Measurements from ENCODE around the gene DCN.
"Not testable (repeated sequence)": the region's sequence is repeated elsewhere in the genome, so short reads cannot be mapped to it uniquely, and the experiment has no call there.

DCN gene

DNA sequence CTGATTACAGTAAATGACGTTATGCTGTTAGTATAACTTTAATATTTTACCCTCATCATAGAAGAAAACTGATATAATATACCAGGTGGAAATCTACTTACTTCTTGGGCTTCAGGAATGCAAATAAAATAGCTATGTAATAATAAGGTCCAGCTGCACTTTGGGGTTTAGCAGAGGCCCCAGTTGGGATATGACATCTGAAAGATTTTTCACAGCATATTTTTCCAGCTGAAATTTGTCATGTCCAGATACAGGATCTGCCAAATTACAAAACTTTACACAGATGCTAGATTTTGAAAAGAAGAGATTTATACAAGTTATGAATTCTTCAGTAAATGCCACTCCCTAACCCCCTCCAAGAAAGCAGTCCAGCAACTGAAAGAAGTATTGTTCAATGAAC, 29.2 kb upstream of the DCN start:
- Histone ChIP-seq H3K36me3 (ENCODE audit: control insufficient read depth, insufficient read depth, low read length) (no peaks in the 10 kb centered on the region), H3K4me3 (ENCODE audit: insufficient read depth, low read depth, low read length, poor library complexity, severe bottlenecking) (no peak overlapping the region), H3K27ac (ENCODE audit: insufficient read depth, low read length, poor library complexity, severe bottlenecking) (no peak overlapping the region), H3K27me3 (replicated peaks; ENCODE audit: control insufficient read depth, insufficient read depth, low read length, poor library complexity, severe bottlenecking) (no peaks in the 10 kb centered on the region), H3K9me3 (ENCODE audit: control insufficient read depth, low read length) (no peaks in the 10 kb centered on the region), H3K4me1 (ENCODE audit: control insufficient read depth, insufficient read depth, low read length, poor library complexity, severe bottlenecking) (no peaks in the 10 kb centered on the region)
- no peak for DNase-seq

GRCh38 chr12:91210618-91211017, 28.0 kb upstream of the DCN start:
- Histone ChIP-seq H3K27me3 (replicated peaks; ENCODE audit: control insufficient read depth, insufficient read depth, low read length, poor library complexity, severe bottlenecking) (no peaks in the 10 kb centered on the region), H3K4me3 (ENCODE audit: insufficient read depth, low read depth, low read length, poor library complexity, severe bottlenecking) (no peak overlapping the region), H3K9me3 (ENCODE audit: control insufficient read depth, low read length) (no peaks in the 10 kb centered on the region), H3K27ac (ENCODE audit: insufficient read depth, low read length, poor library complexity, severe bottlenecking) (no peak overlapping the region), H3K36me3 (ENCODE audit: control insufficient read depth, insufficient read depth, low read length) (no peaks in the 10 kb centered on the region), H3K4me1 (ENCODE audit: control insufficient read depth, insufficient read depth, low read length, poor library complexity, severe bottlenecking) (no peaks in the 10 kb centered on the region)
- DNase-seq: no peak

DNA sequence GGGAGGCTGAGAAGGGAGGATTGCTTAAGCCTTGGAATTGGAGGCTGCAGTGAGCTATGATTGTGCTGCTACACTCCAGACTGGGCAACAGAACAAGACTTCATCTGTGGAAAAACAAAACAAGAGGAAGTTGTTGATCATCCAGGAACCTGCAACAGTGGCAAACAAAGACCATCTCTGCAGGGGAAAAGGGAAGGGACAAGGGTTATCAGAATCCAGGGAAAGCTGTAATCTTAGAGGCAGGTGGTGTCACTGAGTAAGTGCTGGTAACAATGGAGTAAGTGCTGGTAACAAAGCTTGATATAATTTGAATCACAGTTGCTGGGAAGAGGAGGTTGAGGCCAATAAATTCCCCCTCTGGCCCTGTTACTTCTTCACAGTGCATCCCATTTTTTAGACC, 27.5 kb upstream of the DCN start:
- no peaks in the 10 kb centered on the region for H3K27me3 ChIP-seq (replicated peaks; ENCODE audit: control insufficient read depth, insufficient read depth, low read length, poor library complexity, severe bottlenecking)
- H3K4me1 ChIP-seq (ENCODE audit: control insufficient read depth, insufficient read depth, low read length, poor library complexity, severe bottlenecking): no peaks in the 10 kb centered on the region
- no peak for DNase-seq
- H3K36me3 ChIP-seq (ENCODE audit: control insufficient read depth, insufficient read depth, low read length): no peaks in the 10 kb centered on the region
- no peaks in the 10 kb centered on the region for H3K9me3 ChIP-seq (ENCODE audit: control insufficient read depth, low read length)
- H3K4me3 ChIP-seq (ENCODE audit: insufficient read depth, low read depth, low read length, poor library complexity, severe bottlenecking): no peak overlapping the region
- no peak overlapping the region for H3K27ac ChIP-seq (ENCODE audit: insufficient read depth, low read length, poor library complexity, severe bottlenecking)

GRCh38 chr12:91207301-91207700, 24.7 kb upstream of the DCN start:
- not testable (repeated sequence) for H3K4me3 ChIP-seq (ENCODE audit: insufficient read depth, low read depth, low read length, poor library complexity, severe bottlenecking); H3K36me3 ChIP-seq (ENCODE audit: control insufficient read depth, insufficient read depth, low read length); H3K4me1 ChIP-seq (ENCODE audit: control insufficient read depth, insufficient read depth, low read length, poor library complexity, severe bottlenecking); H3K27ac ChIP-seq (ENCODE audit: insufficient read depth, low read length, poor library complexity, severe bottlenecking); H3K27me3 ChIP-seq (replicated peaks; ENCODE audit: control insufficient read depth, insufficient read depth, low read length, poor library complexity, severe bottlenecking); DNase-seq; H3K9me3 ChIP-seq (ENCODE audit: control insufficient read depth, low read length)

DNA sequence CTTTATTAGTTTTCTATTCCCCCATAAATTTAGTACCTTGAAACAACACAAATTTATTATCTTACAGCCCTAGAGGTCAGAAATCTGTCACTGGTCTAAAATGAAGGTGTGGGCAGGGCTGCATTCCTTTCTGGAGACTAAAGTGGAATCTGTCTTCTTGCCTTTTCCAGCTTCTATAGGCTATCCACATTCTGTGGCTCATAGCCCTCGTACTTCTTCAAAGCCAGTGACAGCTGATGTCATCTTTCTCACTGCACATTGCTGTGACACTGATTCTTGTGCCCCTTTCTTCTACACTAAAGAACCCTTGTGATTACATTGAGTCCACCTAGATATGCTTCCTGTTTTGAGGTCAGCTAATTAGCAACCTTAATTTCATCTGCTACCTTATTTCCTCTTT, 23.2 kb upstream of the DCN start:
- Histone ChIP-seq H3K9me3 (ENCODE audit: control insufficient read depth, low read length) (no peaks in the 10 kb centered on the region), H3K4me3 (ENCODE audit: insufficient read depth, low read depth, low read length, poor library complexity, severe bottlenecking) (no peak overlapping the region), H3K27me3 (replicated peaks; ENCODE audit: control insufficient read depth, insufficient read depth, low read length, poor library complexity, severe bottlenecking) (no peaks in the 10 kb centered on the region), H3K4me1 (ENCODE audit: control insufficient read depth, insufficient read depth, low read length, poor library complexity, severe bottlenecking) (no peaks in the 10 kb centered on the region), H3K36me3 (ENCODE audit: control insufficient read depth, insufficient read depth, low read length) (no peaks in the 10 kb centered on the region), H3K27ac (ENCODE audit: insufficient read depth, low read length, poor library complexity, severe bottlenecking) (no peak overlapping the region)
- no peak for DNase-seq

- H3K4me3 ChIP-seq (ENCODE audit: insufficient read depth, low read depth, low read length, poor library complexity, severe bottlenecking): no peak overlapping the region
- no peaks in the 10 kb centered on the region for H3K9me3 ChIP-seq (ENCODE audit: control insufficient read depth, low read length)
- H3K27ac ChIP-seq (ENCODE audit: insufficient read depth, low read length, poor library complexity, severe bottlenecking): no peak overlapping the region
- no peak for DNase-seq
- H3K27me3 ChIP-seq (replicated peaks; ENCODE audit: control insufficient read depth, insufficient read depth, low read length, poor library complexity, severe bottlenecking): no peaks in the 10 kb centered on the region
- H3K36me3 ChIP-seq (ENCODE audit: control insufficient read depth, insufficient read depth, low read length): no peaks in the 10 kb centered on the region
- no peaks in the 10 kb centered on the region for H3K4me1 ChIP-seq (ENCODE audit: control insufficient read depth, insufficient read depth, low read length, poor library complexity, severe bottlenecking)
These were observed 21.8 kb upstream of the DCN start for GRCh38 chr12:91204421-91204820.

DNA sequence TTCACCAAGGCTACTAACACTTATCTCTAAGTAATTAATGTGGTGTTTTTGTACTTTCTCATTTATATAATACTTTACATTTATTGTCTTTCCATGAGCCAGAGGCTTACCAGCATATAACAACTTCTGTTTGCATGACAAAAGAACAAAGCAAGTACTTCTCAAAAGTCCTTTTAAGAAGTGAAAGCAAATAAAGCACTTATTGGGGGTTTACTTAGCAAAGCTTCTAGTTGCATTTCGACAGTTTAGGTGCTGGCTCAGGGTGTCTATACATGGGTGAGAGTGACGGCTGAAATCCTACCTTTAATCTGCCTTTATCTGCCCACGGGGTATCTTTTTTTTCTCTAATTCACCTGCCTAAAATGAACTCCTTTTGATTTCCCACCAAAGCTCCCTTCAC, 21.0 kb upstream of the DCN start:
- Histone ChIP-seq H3K27me3 (replicated peaks; ENCODE audit: control insufficient read depth, insufficient read depth, low read length, poor library complexity, severe bottlenecking) (no peaks in the 10 kb centered on the region), H3K36me3 (ENCODE audit: control insufficient read depth, insufficient read depth, low read length) (no peaks in the 10 kb centered on the region), H3K27ac (ENCODE audit: insufficient read depth, low read length, poor library complexity, severe bottlenecking) (no peak overlapping the region), H3K9me3 (ENCODE audit: control insufficient read depth, low read length) (no peaks in the 10 kb centered on the region), H3K4me3 (ENCODE audit: insufficient read depth, low read depth, low read length, poor library complexity, severe bottlenecking) (no peak overlapping the region), H3K4me1 (ENCODE audit: control insufficient read depth, insufficient read depth, low read length, poor library complexity, severe bottlenecking) (no peaks in the 10 kb centered on the region)
- no peak for DNase-seq

DNA sequence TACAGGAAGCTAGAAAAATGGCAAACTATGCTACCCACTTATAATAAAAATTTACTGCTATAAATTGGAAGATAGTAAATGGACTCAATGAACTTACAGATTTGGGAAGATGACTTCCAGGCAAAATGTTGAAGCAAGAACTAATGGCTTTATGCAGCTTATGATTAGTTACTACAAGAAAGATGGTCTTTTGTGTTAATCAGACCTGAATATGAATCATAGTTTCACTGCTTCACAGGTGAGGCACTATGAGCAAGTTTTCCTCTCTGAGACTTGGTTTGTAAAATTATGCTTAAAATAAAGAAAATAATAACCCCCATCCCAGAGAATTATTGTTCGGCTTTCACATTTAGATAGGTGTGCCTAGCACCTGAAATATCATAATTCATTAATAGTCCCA, 19.8 kb upstream of the DCN start:
- H3K4me1 ChIP-seq (ENCODE audit: control insufficient read depth, insufficient read depth, low read length, poor library complexity, severe bottlenecking): no peaks in the 10 kb centered on the region
- no peaks in the 10 kb centered on the region for H3K36me3 ChIP-seq (ENCODE audit: control insufficient read depth, insufficient read depth, low read length)
- DNase-seq: no peak
- H3K4me3 ChIP-seq (ENCODE audit: insufficient read depth, low read depth, low read length, poor library complexity, severe bottlenecking): no peak overlapping the region
- H3K27ac ChIP-seq (ENCODE audit: insufficient read depth, low read length, poor library complexity, severe bottlenecking): no peak overlapping the region
- no peaks in the 10 kb centered on the region for H3K9me3 ChIP-seq (ENCODE audit: control insufficient read depth, low read length)
- no peaks in the 10 kb centered on the region for H3K27me3 ChIP-seq (replicated peaks; ENCODE audit: control insufficient read depth, insufficient read depth, low read length, poor library complexity, severe bottlenecking)

GRCh38 chr12:91196436-91196835, 13.8 kb upstream of the DCN start:
- no peaks in the 10 kb centered on the region for H3K36me3 ChIP-seq (ENCODE audit: control insufficient read depth, insufficient read depth, low read length)
- no peaks in the 10 kb centered on the region for H3K4me1 ChIP-seq (ENCODE audit: control insufficient read depth, insufficient read depth, low read length, poor library complexity, severe bottlenecking)
- H3K4me3 ChIP-seq (ENCODE audit: insufficient read depth, low read depth, low read length, poor library complexity, severe bottlenecking): no peak overlapping the region
- H3K27ac ChIP-seq (ENCODE audit: insufficient read depth, low read length, poor library complexity, severe bottlenecking): no peak overlapping the region
- no peak for DNase-seq
- no peaks in the 10 kb centered on the region for H3K27me3 ChIP-seq (replicated peaks; ENCODE audit: control insufficient read depth, insufficient read depth, low read length, poor library complexity, severe bottlenecking)
- H3K9me3 ChIP-seq (ENCODE audit: control insufficient read depth, low read length): no peaks in the 10 kb centered on the region

DNA sequence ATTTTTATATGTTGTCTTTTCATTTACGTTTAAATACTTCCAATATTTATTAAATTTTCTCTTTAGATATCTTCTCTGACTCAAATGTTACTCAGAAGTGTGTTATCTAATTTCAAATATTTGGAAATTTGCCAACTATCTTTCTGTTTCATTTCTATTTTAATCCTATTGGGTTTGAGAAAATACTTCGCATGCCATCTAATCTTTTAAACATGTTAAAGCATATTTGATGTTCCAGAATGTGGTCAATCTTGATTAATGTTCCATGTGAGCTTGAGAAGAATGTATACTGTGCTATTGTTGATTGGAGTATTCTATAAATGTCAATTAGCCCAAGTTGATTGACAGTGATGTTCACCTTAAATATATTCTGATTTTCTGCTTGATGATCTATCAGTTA, 11.9 kb upstream of the DCN start:
- no peak for DNase-seq
- Histone ChIP-seq H3K4me3 (ENCODE audit: insufficient read depth, low read depth, low read length, poor library complexity, severe bottlenecking) (no peak overlapping the region), H3K36me3 (ENCODE audit: control insufficient read depth, insufficient read depth, low read length) (no peaks in the 10 kb centered on the region), H3K27me3 (replicated peaks; ENCODE audit: control insufficient read depth, insufficient read depth, low read length, poor library complexity, severe bottlenecking) (no peaks in the 10 kb centered on the region), H3K4me1 (ENCODE audit: control insufficient read depth, insufficient read depth, low read length, poor library complexity, severe bottlenecking) (no peaks in the 10 kb centered on the region), H3K9me3 (ENCODE audit: control insufficient read depth, low read length) (no peaks in the 10 kb centered on the region), H3K27ac (ENCODE audit: insufficient read depth, low read length, poor library complexity, severe bottlenecking) (no peak overlapping the region)

GRCh38 chr12:91191513-91192111, 9.0 kb upstream of the DCN start:
- Histone ChIP-seq H3K27me3 (replicated peaks; ENCODE audit: control insufficient read depth, insufficient read depth, low read length, poor library complexity, severe bottlenecking) (no peaks in the 10 kb centered on the region), H3K4me3 (ENCODE audit: insufficient read depth, low read depth, low read length, poor library complexity, severe bottlenecking) (no peak overlapping the region), H3K4me1 (ENCODE audit: control insufficient read depth, insufficient read depth, low read length, poor library complexity, severe bottlenecking) (no peaks in the 10 kb centered on the region), H3K9me3 (ENCODE audit: control insufficient read depth, low read length) (no peaks in the 10 kb centered on the region), H3K27ac (ENCODE audit: insufficient read depth, low read length, poor library complexity, severe bottlenecking) (no peak overlapping the region), H3K36me3 (ENCODE audit: control insufficient read depth, insufficient read depth, low read length) (no peaks in the 10 kb centered on the region)
- DNase-seq: no peak

Measured in effector memory CD4-positive, alpha-beta T cell (primary cell).